ENCODE measurements around the gene MIPOL1.

MIPOL1 gene

DNA sequence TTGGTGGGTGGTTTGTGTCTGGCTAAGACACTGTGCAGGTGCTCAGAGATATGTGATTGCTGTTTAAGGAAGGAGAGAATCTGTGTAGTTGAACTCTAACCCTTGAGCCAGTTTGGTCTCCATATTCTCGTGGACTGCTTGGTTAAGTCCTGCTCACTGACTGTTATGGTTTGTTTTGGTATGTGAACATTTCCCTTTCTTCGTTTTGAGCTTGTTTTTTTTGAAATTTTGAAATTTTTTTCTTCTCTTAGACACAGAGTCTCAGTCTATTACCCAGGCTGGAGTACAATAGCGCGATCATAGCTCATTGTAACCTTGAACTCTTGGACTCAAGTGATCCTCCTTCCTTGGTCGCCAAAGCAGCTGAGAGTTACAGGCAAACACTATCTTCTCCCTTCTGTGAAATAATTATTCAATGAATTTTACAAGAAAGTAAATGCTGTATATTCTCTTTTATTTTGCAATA lies 40.0 kb downstream of the MIPOL1 start:
- H3K27ac Mint-ChIP-seq: no peak overlapping the region
- H3K4me3 Mint-ChIP-seq: no peak overlapping the region
- no peaks in the 10 kb centered on the region for H3K4me1 Mint-ChIP-seq
- H3K36me3 Mint-ChIP-seq: no peaks in the 10 kb centered on the region
- no peak for ATAC-seq
- no peaks in the 10 kb centered on the region for H3K9me3 Mint-ChIP-seq
- H3K27me3 Mint-ChIP-seq: no peaks in the 10 kb centered on the region

DNA sequence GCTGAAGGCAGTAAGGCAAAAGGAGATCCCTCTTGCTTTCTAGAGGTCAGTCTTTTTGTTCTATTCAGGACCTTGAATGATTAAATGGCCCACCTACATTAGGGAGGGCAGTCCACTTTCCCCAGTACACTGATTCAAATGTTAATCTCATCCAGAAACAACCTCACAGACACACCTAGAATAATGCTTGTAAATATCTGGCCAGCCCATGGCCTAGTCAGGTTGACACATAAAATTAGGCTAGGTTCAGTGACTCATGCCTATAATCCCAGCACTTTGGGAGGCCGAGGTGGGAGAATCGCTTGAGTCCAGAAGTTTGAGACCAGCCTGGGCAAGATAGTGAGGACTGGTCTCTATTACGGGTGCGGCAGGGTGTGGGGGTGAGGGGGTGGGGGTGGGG lies 43.5 kb downstream of the MIPOL1 start:
- Mint-ChIP-seq H3K27me3 (no peaks in the 10 kb centered on the region), H3K27ac (no peak overlapping the region), H3K4me3 (no peak overlapping the region), H3K4me1 (no peaks in the 10 kb centered on the region), H3K9me3 (no peaks in the 10 kb centered on the region), H3K36me3 (no peaks in the 10 kb centered on the region)
- ATAC-seq: no peak

GRCh38 chr14:37246427-37246829 lies 48.7 kb downstream of the MIPOL1 start:
- H3K27me3 Mint-ChIP-seq: no peaks in the 10 kb centered on the region
- ATAC-seq: no peak
- no peaks in the 10 kb centered on the region for H3K9me3 Mint-ChIP-seq
- no peaks in the 10 kb centered on the region for H3K36me3 Mint-ChIP-seq
- no peaks in the 10 kb centered on the region for H3K4me1 Mint-ChIP-seq
- no peak overlapping the region for H3K4me3 Mint-ChIP-seq
- H3K27ac Mint-ChIP-seq: no peak overlapping the region

GRCh38 chr14:37247791-37248461 lies 50.2 kb downstream of the MIPOL1 start:
- no peaks in the 10 kb centered on the region for H3K36me3 Mint-ChIP-seq
- no peaks in the 10 kb centered on the region for H3K4me1 Mint-ChIP-seq
- no peak overlapping the region for H3K4me3 Mint-ChIP-seq
- no peak overlapping the region for H3K27ac Mint-ChIP-seq
- no peaks in the 10 kb centered on the region for H3K27me3 Mint-ChIP-seq
- ATAC-seq: no peak
- H3K9me3 Mint-ChIP-seq: no peaks in the 10 kb centered on the region

GRCh38 chr14:37251775-37252174 lies 54.0 kb downstream of the MIPOL1 start:
- no peaks in the 10 kb centered on the region for H3K4me1 Mint-ChIP-seq
- H3K9me3 Mint-ChIP-seq: no peaks in the 10 kb centered on the region
- ATAC-seq: no peak
- H3K4me3 Mint-ChIP-seq: no peak overlapping the region
- H3K36me3 Mint-ChIP-seq: no peaks in the 10 kb centered on the region
- no peak overlapping the region for H3K27ac Mint-ChIP-seq
- no peaks in the 10 kb centered on the region for H3K27me3 Mint-ChIP-seq

GRCh38 chr14:37252434-37252833 lies 54.7 kb downstream of the MIPOL1 start:
- no peak for ATAC-seq
- no peak overlapping the region for H3K27ac Mint-ChIP-seq
- no peaks in the 10 kb centered on the region for H3K4me1 Mint-ChIP-seq
- no peaks in the 10 kb centered on the region for H3K9me3 Mint-ChIP-seq
- no peaks in the 10 kb centered on the region for H3K27me3 Mint-ChIP-seq
- no peaks in the 10 kb centered on the region for H3K36me3 Mint-ChIP-seq
- no peak overlapping the region for H3K4me3 Mint-ChIP-seq

GRCh38 chr14:37253905-37254304 lies 56.2 kb downstream of the MIPOL1 start:
- no peak overlapping the region for H3K4me3 Mint-ChIP-seq
- no peaks in the 10 kb centered on the region for H3K9me3 Mint-ChIP-seq
- no peaks in the 10 kb centered on the region for H3K27me3 Mint-ChIP-seq
- H3K4me1 Mint-ChIP-seq: no peaks in the 10 kb centered on the region
- no peak overlapping the region for H3K27ac Mint-ChIP-seq
- no peaks in the 10 kb centered on the region for H3K36me3 Mint-ChIP-seq
- ATAC-seq: no peak

DNA sequence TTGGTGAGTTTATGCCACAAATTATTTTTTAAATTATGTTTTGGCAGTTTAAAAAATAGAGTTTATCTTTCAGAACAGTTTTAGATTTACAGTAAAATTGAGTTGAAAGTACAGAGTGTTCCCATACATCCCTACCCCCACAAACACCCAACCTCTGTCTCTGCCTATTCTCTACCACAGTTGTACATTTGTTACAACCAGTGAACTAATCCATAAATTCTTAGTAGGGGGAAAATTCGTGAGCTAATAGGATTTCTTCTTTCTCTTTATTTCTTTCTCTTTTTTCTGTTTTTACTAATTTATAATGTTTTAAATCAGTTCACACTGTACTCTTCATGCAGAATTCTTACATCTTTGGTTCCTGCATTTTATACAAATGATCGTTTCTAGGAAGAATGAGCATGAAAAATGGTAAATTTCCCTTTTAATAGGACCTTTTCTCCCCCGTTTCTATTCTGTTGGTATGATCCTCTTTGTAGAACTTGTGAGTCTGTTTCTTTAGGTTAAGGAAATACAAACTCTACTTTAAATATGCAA lies 56.7 kb downstream of the MIPOL1 start:
- no peaks in the 10 kb centered on the region for H3K36me3 Mint-ChIP-seq
- no peak overlapping the region for H3K27ac Mint-ChIP-seq
- H3K9me3 Mint-ChIP-seq: no peaks in the 10 kb centered on the region

DNA sequence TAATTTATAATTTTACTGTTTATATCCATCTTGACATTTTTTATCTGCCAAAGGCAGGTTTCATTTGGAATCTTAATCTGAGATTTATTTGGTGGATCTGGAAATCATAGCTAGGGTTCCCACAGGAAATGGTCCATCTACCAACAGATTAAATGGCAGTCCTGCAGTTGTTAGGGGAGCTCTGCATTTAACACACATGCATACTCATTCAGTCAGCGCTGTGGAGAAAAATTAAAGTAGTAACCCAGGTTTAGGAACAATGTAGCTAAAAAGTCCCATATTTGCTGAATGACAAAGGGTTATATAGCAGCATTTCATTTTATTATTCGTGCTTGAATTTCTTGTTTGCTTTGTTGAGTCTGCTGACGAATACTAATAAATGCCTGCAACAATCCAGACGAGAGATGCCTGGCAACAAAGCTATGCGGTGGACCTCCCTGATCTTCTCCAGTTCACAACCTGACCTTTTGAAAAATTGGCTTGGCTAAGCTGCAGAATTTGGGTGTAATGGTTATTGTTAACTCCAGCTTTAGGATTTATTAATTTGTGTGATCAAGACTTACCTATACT lies 59.8 kb downstream of the MIPOL1 start:
- Mint-ChIP-seq H3K4me1 (no peaks in the 10 kb centered on the region), H3K36me3 (no peaks in the 10 kb centered on the region), H3K27me3 (no peaks in the 10 kb centered on the region), H3K4me3 (no peak overlapping the region), H3K27ac (no peak overlapping the region), H3K9me3 (no peaks in the 10 kb centered on the region)
- ATAC-seq: no peak

More for the DNA sequence above, 56.7 kb downstream of the MIPOL1 start:
- Mint-ChIP-seq H3K4me3 (no peak overlapping the region), H3K4me1 (no peaks in the 10 kb centered on the region), H3K27me3 (no peaks in the 10 kb centered on the region)
- no peak for ATAC-seq

DNA sequence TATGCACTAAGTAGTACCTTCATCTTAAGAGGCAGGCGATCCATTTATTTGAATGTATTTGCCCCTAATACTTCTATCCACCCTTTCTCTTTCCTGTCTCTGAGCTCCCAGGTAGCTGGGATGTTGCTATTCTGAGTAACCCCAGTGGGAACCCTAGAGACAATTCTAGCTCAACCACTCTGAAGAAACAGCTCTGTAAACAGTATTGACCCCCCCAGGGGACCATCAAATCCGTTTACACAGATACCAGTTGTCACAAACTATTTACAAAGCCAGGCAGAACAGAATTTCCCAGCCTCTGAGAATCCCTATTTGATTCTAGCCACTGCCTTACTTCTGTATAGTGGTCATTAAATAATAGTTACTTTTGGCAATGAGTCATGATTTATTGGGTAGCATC lies 64.9 kb downstream of the MIPOL1 start:
- H3K4me3 Mint-ChIP-seq: no peak overlapping the region
- H3K4me1 Mint-ChIP-seq: no peaks in the 10 kb centered on the region
- no peak overlapping the region for H3K27ac Mint-ChIP-seq
- peaks cover 2% of the 10 kb centered on the region for H3K9me3 Mint-ChIP-seq
- H3K36me3 Mint-ChIP-seq: no peaks in the 10 kb centered on the region
- H3K27me3 Mint-ChIP-seq: no peaks in the 10 kb centered on the region
- ATAC-seq: no peak

- Mint-ChIP-seq H3K36me3 (no peaks in the 10 kb centered on the region), H3K9me3 (peaks cover 2% of the 10 kb centered on the region), H3K4me3 (no peak overlapping the region), H3K4me1 (no peaks in the 10 kb centered on the region), H3K27ac (no peak overlapping the region), H3K27me3 (no peaks in the 10 kb centered on the region)
- no peak for ATAC-seq
Observed at GRCh38 chr14:37263656-37264236, 66.0 kb downstream of the MIPOL1 start.

GRCh38 chr14:37268788-37269187 lies 71.1 kb downstream of the MIPOL1 start:
- Mint-ChIP-seq H3K27me3 (no peaks in the 10 kb centered on the region), H3K4me1 (no peaks in the 10 kb centered on the region), H3K9me3 (peaks cover 2% of the 10 kb centered on the region), H3K27ac (no peak overlapping the region), H3K36me3 (no peaks in the 10 kb centered on the region), H3K4me3 (no peak overlapping the region)
- ATAC-seq: no peak

DNA sequence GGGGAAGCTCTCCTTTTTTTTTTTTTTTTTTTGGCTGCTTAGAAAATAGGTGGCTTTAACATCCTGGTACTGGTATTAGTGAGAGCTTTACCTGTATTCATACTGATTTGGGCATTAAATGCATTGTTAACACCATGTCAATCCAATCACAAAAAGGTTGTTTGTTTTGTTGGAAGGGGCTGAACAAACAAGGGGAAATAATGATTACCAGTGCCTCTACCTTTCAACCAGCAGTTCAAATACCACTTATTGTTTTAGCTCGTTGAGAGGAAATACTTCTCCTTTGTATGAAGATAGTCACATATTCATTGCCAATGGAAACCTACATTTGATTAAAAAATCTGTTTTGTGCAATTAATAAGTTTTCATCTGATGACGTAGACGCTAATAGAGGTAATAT lies 72.9 kb downstream of the MIPOL1 start:
- H3K4me3 Mint-ChIP-seq: no peak overlapping the region
- no peak for ATAC-seq
- no peaks in the 10 kb centered on the region for H3K36me3 Mint-ChIP-seq
- no peaks in the 10 kb centered on the region for H3K4me1 Mint-ChIP-seq
- H3K9me3 Mint-ChIP-seq: no peaks in the 10 kb centered on the region
- H3K27ac Mint-ChIP-seq: no peak overlapping the region
- no peaks in the 10 kb centered on the region for H3K27me3 Mint-ChIP-seq

- H3K36me3 Mint-ChIP-seq: no peaks in the 10 kb centered on the region
- no peak for ATAC-seq
- H3K27me3 Mint-ChIP-seq: no peaks in the 10 kb centered on the region
- H3K27ac Mint-ChIP-seq: no peak overlapping the region
- no peaks in the 10 kb centered on the region for H3K9me3 Mint-ChIP-seq
- no peaks in the 10 kb centered on the region for H3K4me1 Mint-ChIP-seq
- H3K4me3 Mint-ChIP-seq: no peak overlapping the region
Observed at GRCh38 chr14:37272569-37272968, 74.8 kb downstream of the MIPOL1 start.

GRCh38 chr14:37274652-37275051 lies 76.9 kb downstream of the MIPOL1 start:
- ATAC-seq: no peak
- Mint-ChIP-seq H3K36me3 (no peaks in the 10 kb centered on the region), H3K4me3 (no peak overlapping the region), H3K27me3 (no peaks in the 10 kb centered on the region), H3K27ac (no peak overlapping the region), H3K4me1 (no peaks in the 10 kb centered on the region), H3K9me3 (no peaks in the 10 kb centered on the region)

GRCh38 chr14:37275963-37276362 lies 78.2 kb downstream of the MIPOL1 start:
- Mint-ChIP-seq H3K4me1 (no peaks in the 10 kb centered on the region), H3K27me3 (no peaks in the 10 kb centered on the region), H3K36me3 (no peaks in the 10 kb centered on the region), H3K27ac (no peak overlapping the region), H3K9me3 (no peaks in the 10 kb centered on the region), H3K4me3 (no peak overlapping the region)
- no peak for ATAC-seq

Measured in stimulated activated memory B cell treated with anti-CD40 and anti-IgM and Interleukin-4, amounts not matched to agents 10 μg/mL and 1 μg/mL and 100 μg/mL, for 72 hours (primary cell).